ENCODE measurements around the gene KPNA3. TPM values are rescaled to one million over a fixed set of nuclear protein-coding genes. Genes with fewer than 3 reads are reported as not detected.

KPNA3 gene
- total and polyA plus RNA-seq, 7 donors = 15.6 to 64.3 (median 41.5) TPM

DNA sequence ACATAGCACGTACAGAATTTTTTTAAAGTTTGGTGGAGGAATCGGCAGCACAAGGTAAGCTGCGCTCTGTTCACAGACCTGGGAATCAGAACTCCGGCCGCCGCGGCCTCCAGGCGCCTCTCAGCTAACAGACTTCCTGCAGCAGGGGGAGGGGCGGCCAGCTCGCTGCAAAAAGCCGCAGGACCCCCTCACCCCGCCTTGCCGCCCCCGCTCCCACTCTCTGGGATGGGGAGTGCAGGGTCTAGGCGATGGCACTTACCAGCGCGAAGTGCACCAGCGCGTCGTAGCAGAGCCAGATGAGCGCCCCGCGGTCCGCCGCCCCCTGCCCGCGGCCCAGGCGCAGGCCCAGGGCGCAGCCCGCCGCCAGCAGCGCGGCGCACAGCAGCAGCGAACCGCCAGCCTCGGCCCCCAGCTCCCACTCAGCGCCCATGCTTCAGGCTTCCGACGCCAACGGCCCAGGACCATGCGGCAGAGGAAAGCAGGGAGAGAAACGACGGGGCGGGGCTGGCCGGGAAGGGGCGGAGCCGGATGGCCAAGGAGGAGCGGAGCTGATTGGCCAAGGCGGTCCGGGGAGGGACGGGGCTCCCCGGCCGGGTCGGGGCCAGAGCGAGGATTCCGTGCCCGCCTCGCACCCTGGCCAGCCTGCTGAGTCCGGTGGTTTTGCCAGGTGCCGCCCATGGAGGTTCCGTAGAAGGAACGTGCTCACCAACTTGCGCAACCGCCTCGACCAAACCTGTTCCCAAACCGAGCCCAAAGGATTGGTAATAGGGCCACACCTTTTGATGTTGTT, 101.3 kb downstream of the KPNA3 start, which contains the start of gene EBPL:
TSS of gene EBPL (minus strand) at position 492 of the 790 bp plus-strand sequence. CDS start at position 430, 62 bp downstream.
- WGBS, 2 donors = 0 to 1% methylated on average over 67 of the region's 67 CpGs
- TF ChIP-seq POLR2AphosphoS5 (IDR thresholded peaks at IDR 0.05) (peak; percentile 59 to 91 (median 70)), EP300 (IDR thresholded peaks at IDR 0.05) (no peak), POLR2A (IDR thresholded peaks at IDR 0.05) (peak; percentile 19 to 52)
- TF ChIP-seq, protein P1, sequence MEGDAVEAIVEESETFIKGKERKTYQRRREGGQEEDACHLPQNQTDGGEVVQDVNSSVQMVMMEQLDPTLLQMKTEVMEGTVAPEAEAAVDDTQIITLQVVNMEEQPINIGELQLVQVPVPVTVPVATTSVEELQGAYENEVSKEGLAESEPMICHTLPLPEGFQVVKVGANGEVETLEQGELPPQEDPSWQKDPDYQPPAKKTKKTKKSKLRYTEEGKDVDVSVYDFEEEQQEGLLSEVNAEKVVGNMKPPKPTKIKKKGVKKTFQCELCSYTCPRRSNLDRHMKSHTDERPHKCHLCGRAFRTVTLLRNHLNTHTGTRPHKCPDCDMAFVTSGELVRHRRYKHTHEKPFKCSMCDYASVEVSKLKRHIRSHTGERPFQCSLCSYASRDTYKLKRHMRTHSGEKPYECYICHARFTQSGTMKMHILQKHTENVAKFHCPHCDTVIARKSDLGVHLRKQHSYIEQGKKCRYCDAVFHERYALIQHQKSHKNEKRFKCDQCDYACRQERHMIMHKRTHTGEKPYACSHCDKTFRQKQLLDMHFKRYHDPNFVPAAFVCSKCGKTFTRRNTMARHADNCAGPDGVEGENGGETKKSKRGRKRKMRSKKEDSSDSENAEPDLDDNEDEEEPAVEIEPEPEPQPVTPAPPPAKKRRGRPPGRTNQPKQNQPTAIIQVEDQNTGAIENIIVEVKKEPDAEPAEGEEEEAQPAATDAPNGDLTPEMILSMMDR (IDR thresholded peaks at IDR 0.05) = no peak
- Histone ChIP-seq H3K36me3 (peaks cover 0 to 4% (median 0%) of the 10 kb centered on the region in 4 donors), H3K4me1 (peaks cover 0 to 26% (median 13%) of the 10 kb centered on the region in 4 donors), H3K27me3 (no peaks in the 10 kb centered on the region), H3K9me3 (no peaks in the 10 kb centered on the region), H3K27ac (peak within 1 kb of the TSS; percentile 72 to 88 (median 84)), H3K4me3 (peak within 1 kb of the TSS; percentile 53 to 94 (median 69))
- DNase-seq = peak; percentile 96
- intact Hi-C loops (cut with DNase I) = loop anchor here (1.0 to 5.0 kb wide), 3 partner anchors 101 to 431 kb away; partner anchors contain the start of genes KPNA3 and SPRYD7

DNA sequence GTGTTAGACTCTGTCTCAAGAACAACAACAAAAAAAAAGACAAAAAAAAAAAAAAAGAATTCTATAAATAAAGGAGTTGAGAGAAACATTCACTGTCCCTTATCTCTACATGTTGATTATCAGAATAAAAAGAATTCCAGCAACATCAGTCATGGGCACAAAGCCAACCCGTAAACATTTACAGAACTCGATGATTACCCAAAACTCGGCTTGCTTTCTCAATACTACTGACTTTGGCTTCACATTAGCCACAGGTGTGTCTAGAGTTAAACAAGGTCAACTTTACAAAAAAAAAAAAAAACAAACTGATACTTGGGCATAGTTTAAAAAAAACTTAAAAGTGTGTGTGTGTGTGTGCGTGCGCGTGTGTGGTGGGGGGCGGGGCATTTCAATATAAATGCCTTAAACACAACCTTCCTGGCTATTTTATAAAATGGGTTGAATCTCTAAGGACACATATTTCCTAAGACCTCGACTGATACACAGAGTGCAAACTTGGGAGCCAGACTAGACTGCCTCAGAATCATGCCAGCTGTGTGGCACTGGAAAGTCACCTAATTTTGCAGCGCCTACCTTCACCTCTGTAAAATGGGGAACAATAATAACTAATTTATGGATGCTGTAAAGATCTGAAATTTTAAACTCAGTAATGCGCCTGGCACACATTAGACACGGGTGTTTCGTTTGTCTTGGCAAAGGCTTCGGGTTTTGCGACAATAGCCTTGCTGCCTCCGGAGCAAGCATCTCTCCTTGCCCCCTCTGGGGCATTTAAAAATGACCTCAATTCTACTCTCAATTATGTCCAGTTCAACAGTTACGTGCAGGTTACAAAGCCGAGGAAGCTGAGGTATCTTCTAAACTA, 102.1 kb downstream of the KPNA3 start:
- no peaks in the 10 kb centered on the region for H3K9me3 ChIP-seq
- H3K27me3 ChIP-seq = no peaks in the 10 kb centered on the region
- TF ChIP-seq, protein P1 (IDR thresholded peaks at IDR 0.05) = peak in 1 of 4 experiments; percentile 9
- no peak for TF ChIP-seq EP300 (IDR thresholded peaks at IDR 0.05)
- H3K36me3 ChIP-seq = peaks cover 0 to 4% (median 0%) of the 10 kb centered on the region in 4 donors
- WGBS, 2 donors = 3 to 7% methylated on average over 17 of the region's 17 CpGs
- intact Hi-C loops (cut with DNase I) = loop anchor here (2.0 to 5.0 kb wide), 2 partner anchors 246 to 432 kb away; partner anchors contain the start of gene SPRYD7
- no peak for DNase-seq
- peaks cover 0 to 26% (median 13%) of the 10 kb centered on the region in 4 donors for H3K4me1 ChIP-seq
- peak overlapping the region; percentile 72 to 88 (median 84) for H3K27ac ChIP-seq
- H3K4me3 ChIP-seq = peak overlapping the region; percentile 53 to 94 (median 69)

DNA sequence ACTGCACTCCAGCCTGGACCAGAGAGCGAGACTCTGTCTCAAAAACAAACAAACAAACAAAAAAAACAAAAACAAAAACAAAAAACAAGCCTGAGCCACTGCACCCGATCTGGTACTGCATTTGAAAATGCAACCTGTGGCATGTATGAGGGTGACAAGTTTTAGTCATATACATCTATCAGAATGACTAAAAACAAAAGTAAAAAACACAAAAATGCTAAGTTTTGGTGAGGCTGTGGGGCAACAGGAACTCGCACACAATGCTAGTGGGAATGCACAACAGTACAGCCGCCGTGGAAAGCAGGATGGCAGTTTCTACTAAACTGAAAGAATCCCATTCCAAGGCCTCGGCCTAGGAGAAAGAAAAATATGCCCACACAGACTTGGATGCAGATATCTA, 109.0 kb downstream of the KPNA3 start:
- no peaks in the 10 kb centered on the region for H3K27me3 ChIP-seq
- no peak overlapping the region for H3K4me3 ChIP-seq
- intact Hi-C loops (cut with DNase I) = no loop called here
- H3K36me3 ChIP-seq = peaks cover 0 to 4% (median 0%) of the 10 kb centered on the region in 4 donors
- no peak for DNase-seq
- TF ChIP-seq POLR2A (IDR thresholded peaks at IDR 0.05) = no peak
- no peak for TF ChIP-seq EP300 (IDR thresholded peaks at IDR 0.05)
- TF ChIP-seq POLR2AphosphoS5 (IDR thresholded peaks at IDR 0.05) = no peak
- TF ChIP-seq, protein P1 (IDR thresholded peaks at IDR 0.05) = no peak
- H3K4me1 ChIP-seq = no peaks in the 10 kb centered on the region
- whole genome bisulfite sequencing, 2 donors = 78 to 91% methylated on average over 6 of the region's 6 CpGs
- H3K27ac ChIP-seq = no peak overlapping the region
- H3K9me3 ChIP-seq = no peaks in the 10 kb centered on the region

DNA sequence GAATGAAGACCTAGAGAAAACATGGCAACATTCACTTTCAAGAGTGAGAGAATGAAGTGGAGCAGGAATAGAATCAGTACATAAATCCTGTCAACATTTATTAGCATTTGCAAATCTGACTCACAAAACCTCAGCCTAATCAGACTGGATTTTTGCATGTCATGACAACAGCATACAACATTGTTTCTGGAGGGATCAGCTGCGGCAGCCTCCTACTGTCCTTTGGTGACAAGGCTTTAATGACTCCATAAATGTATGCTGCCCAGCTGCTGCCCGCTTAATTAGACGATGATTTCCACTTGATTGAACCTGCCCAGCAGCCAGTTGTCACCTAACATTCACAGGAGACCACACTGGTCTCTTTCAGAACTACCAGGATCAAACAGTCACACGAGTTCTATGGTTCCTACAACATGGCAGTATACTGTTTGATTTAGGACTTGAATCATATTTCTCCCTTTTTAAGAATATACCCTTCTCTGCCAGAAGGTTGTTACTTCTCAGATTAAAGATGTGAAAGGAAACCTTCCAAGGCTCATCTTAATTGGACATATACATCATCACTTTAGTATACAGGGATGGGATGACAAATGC, 110.5 kb downstream of the KPNA3 start:
- Histone ChIP-seq H3K36me3 (no peaks in the 10 kb centered on the region), H3K4me3 (no peak overlapping the region), H3K27me3 (no peaks in the 10 kb centered on the region), H3K27ac (no peak overlapping the region), H3K4me1 (no peaks in the 10 kb centered on the region), H3K9me3 (no peaks in the 10 kb centered on the region)
- no peak for DNase-seq
- WGBS, 2 donors = 76 to 84% methylated on average over 4 of the region's 4 CpGs
- no peak for TF ChIP-seq POLR2A (IDR thresholded peaks at IDR 0.05)
- TF ChIP-seq, protein P1 (IDR thresholded peaks at IDR 0.05) = no peak
- TF ChIP-seq EP300 (IDR thresholded peaks at IDR 0.05) = no peak
- TF ChIP-seq POLR2AphosphoS5 (IDR thresholded peaks at IDR 0.05) = no peak
- intact Hi-C loops (cut with DNase I) = no loop called here
